ENCODE data around the gene WFS1.

DNA sequence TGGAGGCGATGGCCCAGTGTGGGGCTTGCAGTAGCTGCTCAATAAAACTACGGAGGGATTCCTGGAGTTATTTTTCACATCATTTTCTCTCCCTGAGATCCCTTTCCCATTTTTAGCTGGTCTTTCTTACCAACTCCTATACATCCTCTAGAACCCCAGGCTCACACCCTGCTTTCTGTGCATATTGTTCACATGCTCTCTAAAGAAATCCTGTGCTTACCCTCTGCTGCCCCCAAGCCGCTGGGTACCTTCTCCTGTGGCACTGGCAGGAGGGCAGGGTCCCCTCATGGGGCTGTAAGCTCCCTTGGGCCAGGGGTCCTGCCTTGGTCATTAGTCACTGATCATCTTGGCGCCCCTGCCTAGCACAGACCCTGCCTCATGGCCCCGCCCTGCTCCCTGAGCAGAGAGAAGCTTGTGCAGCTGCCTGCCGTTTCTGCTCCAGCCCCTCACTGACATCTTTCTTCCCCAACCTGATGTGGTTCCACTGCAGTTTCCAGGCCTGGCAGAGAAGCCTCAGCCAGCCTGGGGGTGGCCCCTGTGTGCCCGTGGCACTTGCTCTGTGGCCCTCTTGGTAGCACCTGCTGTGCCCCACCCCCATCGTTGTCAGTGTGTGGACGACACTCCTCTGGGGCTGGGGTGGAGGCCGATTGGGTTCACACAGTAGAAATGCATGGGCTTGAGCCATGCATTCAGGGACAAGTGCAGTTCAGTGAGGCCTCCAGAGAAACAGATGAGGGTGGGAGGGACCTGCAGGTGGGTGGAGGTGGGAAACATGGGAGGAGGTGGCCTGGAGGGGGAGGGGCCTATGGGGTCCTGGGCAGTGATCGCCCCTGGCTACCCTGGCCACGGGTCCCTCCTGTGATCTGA is 69.5 kb downstream of the WFS1 start:
- TF ChIP-seq, protein P1, sequence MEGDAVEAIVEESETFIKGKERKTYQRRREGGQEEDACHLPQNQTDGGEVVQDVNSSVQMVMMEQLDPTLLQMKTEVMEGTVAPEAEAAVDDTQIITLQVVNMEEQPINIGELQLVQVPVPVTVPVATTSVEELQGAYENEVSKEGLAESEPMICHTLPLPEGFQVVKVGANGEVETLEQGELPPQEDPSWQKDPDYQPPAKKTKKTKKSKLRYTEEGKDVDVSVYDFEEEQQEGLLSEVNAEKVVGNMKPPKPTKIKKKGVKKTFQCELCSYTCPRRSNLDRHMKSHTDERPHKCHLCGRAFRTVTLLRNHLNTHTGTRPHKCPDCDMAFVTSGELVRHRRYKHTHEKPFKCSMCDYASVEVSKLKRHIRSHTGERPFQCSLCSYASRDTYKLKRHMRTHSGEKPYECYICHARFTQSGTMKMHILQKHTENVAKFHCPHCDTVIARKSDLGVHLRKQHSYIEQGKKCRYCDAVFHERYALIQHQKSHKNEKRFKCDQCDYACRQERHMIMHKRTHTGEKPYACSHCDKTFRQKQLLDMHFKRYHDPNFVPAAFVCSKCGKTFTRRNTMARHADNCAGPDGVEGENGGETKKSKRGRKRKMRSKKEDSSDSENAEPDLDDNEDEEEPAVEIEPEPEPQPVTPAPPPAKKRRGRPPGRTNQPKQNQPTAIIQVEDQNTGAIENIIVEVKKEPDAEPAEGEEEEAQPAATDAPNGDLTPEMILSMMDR (IDR thresholded peaks at IDR 0.05; ENCODE audit: extremely low read depth in 1 of 2, insufficient read depth in 1 of 2, low read depth in 1 of 2, low read length in 2 of 2), result no peak
- TF ChIP-seq EZH2 (IDR thresholded peaks at IDR 0.05; ENCODE audit: borderline replicate concordance, low read depth, low read length, severe bottlenecking) (no peak), POLR2A (IDR thresholded peaks at IDR 0.05; ENCODE audit: low read depth, low read length) (no peak)
